ENCODE results near the gene UBASH3B.

DNA sequence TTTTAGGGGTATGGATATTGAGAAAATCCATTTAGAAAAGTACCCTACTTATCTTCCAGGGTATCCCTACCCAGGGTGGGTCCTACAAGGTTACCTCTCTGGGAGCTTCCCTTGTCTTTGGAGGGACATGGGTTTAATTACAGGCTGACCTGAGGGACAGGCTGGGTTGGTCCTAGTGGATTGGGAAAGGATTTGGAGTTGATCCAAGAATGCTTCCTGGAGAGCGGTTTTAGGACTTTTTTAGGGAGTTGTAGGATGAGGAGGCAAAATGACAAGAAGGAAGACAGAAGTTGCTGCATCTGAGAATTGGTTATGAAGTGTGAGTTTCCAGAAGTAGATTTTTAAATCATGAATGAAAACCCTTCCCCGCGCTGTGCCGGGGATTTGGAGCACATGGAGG is 121.0 kb downstream of the UBASH3B start:
- TF ChIP-seq POLR2A (IDR thresholded peaks at IDR 0.05) (no peak), CTCF (IDR thresholded peaks at IDR 0.05) (no peak)
